ACHN (cell line): Measurements from ENCODE around the gene USP7.
"Not testable (repeated sequence)": the region's sequence is repeated elsewhere in the genome, so short reads cannot be mapped to it uniquely, and the experiment has no call there.

Experiments
- DNase-seq: peaks from one replicate; pipeline ENCODE4 v3.0.0-alpha.2; 2015
- in situ Hi-C: cut with HindIII; loops from 2 replicates; pipeline ENCODE4 v1.10.0; 2017; ENCODE audit warnings: low sequenced_read_pairs, low pct_ligation_motif_present, low pct_unique_long_range_greater_than_20kb

USP7 gene

DNA sequence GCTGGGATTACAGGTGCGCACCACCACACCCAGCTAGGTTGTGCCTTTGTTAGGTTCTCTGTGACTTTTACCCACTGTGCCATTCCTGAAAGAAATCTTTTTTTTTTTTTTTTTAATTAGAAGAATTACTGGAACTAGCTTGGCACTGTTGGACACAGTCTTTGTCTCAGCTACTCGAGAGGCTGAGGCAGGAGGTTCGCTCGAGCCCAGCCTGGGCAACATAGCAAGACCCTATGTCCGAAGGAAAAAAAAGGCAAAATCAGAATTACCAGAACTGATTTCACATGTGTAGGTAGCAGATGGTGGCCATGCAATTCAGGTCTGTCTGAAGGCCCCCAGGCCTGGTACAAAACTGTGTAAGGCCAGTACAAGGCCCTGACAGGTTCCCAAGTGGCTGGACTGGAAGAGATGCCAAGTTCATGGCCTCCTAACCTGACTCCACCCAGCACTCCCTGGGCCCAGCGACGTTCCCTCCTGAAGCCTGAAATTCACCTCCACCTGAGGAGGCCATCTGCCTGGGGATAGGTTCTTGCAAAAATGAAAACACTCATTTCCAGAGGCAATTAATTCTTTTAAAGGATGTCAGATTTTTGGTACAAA lies 117.9 kb downstream of the USP7 start:
- no peak for DNase-seq
- in situ Hi-C loops: no loop called here

DNA sequence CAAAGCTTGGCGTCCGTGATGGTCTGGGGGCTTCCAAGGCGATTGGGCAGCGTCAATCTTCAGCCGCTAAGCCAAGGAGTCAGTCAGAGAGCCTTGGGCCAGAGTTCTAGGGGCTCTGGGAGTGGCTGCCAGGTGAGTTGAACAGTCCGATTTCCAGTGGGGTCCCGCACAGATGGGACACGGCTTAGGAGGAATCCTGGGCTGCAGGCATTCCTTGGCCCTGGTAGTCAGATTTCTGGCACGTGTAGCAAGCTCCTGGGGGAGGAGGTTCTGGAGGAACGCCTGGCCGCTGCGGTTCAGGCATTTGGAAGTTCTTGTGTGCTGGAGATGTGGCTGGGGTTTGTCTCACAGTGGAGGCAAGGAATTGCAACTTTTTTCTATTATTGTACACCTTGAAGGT lies 120.4 kb downstream of the USP7 start:
- in situ Hi-C loops, DNase-seq: not testable (repeated sequence)
